Measurements from ENCODE around the gene BZW2.

The BZW2 gene

DNA sequence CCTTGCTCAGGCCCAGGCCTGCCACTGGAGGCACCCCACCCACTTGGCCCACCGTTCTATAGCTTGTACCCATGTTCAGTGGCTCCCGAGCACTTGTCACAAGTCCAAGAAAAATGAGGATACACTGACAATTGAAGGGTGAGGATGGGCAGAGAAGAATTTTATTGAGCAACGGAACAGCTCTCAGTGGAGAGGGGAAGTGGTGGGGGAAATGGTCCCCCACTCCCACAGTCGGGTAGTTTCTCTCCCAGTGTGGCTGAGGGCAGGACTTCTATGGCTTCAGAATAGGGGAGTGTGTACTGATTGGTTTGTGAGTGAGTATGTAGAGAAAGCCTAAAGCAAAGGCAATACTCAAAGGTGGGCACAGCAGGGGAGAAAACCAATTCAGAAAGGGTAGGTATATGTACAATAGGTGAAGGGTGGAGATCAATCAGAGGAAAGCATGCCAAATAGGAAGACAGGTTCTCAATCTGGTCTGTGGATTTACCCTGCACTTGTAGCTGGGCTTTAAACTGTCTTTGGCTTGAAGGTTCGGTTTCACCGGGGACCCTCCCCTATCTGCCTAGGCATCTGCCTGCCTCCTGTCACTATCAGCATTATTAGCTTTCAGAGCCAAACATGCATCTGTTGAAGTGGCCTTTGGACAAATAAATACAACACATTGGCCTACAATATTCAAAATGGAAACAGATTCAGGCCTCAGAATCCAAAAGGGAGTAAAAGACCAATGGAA is 98.7 kb downstream of the BZW2 start:
- H2BK5ac ChIP-seq (ENCODE audit: low read depth, low read length, poor library complexity, severe bottlenecking), result no peak overlapping the region
- no peaks in the 10 kb centered on the region for H3K79me1 ChIP-seq (replicated peaks; ENCODE audit: low read length, poor library complexity, severe bottlenecking)
- no peak overlapping the region for H4K91ac ChIP-seq (ENCODE audit: low read length)
- peak overlapping the region in 1 of 2 experiments; percentile 40 for H2BK12ac ChIP-seq (ENCODE audit: low read length in 2 of 2)
- peak overlapping the region in 1 of 2 experiments; percentile 6 for H3K4ac ChIP-seq (ENCODE audit: low read depth in 1 of 2, low read length in 2 of 2)
- H3K14ac ChIP-seq (ENCODE audit: low read length in 2 of 2), result peak overlapping the region in 1 of 2 experiments; percentile 39
- no peak for DNase-seq
- H2BK15ac ChIP-seq (ENCODE audit: low read depth, poor library complexity, severe bottlenecking), result no peak overlapping the region
- no peaks in the 10 kb centered on the region for H3K27me3 ChIP-seq (ENCODE audit: control insufficient read depth in 1 of 2, insufficient read depth in 1 of 2, low read length in 2 of 2)
- no peak overlapping the region for H2AFZ ChIP-seq (ENCODE audit: low read depth, low read length)
- no peak overlapping the region for H3K27ac ChIP-seq (ENCODE audit: low read length, poor library complexity, severe bottlenecking)
- no peak overlapping the region for H3K4me3 ChIP-seq (ENCODE audit: insufficient read depth in 1 of 2, low read depth in 1 of 2, low read length in 2 of 2)
- no peak overlapping the region for H4K8ac ChIP-seq (ENCODE audit: low read length)
- no peaks in the 10 kb centered on the region for H3K9me3 ChIP-seq (ENCODE audit: control insufficient read depth, low read length)
- H3K36me3 ChIP-seq (ENCODE audit: control insufficient read depth in 1 of 2, insufficient read depth in 2 of 2, low read depth in 1 of 2, low read length in 2 of 2), result no peaks in the 10 kb centered on the region
- no peak overlapping the region for H2AK5ac ChIP-seq (ENCODE audit: low read length, severe bottlenecking)
- no peak overlapping the region for H2BK120ac ChIP-seq (ENCODE audit: low read depth, low read length)
- WGBS, result 93% methylated on average over 6 of the region's 6 CpGs
- peak overlapping the region in 1 of 2 experiments; percentile 1 for H3K18ac ChIP-seq (ENCODE audit: low read depth in 1 of 2, low read length in 2 of 2)
- no peak overlapping the region for H3K23ac ChIP-seq (ENCODE audit: low read length in 2 of 2)
- no peaks in the 10 kb centered on the region for H3K4me1 ChIP-seq (ENCODE audit: control insufficient read depth, insufficient read depth, low read depth, low read length)
- H3K9ac ChIP-seq (ENCODE audit: low read length), result no peak overlapping the region
- no peak overlapping the region for H3K4me2 ChIP-seq (ENCODE audit: low read length, poor library complexity, severe bottlenecking)

DNA sequence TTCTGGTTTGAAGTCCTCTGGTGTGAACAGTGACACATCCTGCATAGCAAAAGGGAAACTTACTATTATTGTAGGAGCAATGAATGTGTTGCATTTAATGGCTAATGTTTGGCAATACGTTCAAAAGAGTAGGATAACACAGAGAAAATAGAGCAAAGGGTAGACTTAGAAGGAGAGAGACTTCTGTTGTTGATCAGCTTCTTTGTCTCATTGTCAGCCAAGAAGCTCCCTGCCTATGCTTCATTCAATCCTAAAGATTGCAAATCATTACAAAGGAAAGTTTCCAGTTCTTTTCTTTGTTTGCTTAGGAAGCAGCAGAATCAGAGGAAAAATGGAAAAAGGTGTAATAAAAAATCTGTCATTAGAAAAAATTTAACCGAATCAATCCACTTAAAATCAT is 99.7 kb downstream of the BZW2 start:
- no peak overlapping the region for H4K8ac ChIP-seq (ENCODE audit: low read length)
- WGBS, result 83% methylated on average over 1 of the region's 2 CpGs
- H2BK12ac ChIP-seq (ENCODE audit: low read length in 2 of 2), result no peak overlapping the region
- no peaks in the 10 kb centered on the region for H3K36me3 ChIP-seq (ENCODE audit: control insufficient read depth in 1 of 2, insufficient read depth in 2 of 2, low read depth in 1 of 2, low read length in 2 of 2)
- H2BK5ac ChIP-seq (ENCODE audit: low read depth, low read length, poor library complexity, severe bottlenecking), result no peak overlapping the region
- no peak overlapping the region for H2BK15ac ChIP-seq (ENCODE audit: low read depth, poor library complexity, severe bottlenecking)
- DNase-seq, result no peak
- no peaks in the 10 kb centered on the region for H3K27me3 ChIP-seq (ENCODE audit: control insufficient read depth in 1 of 2, insufficient read depth in 1 of 2, low read length in 2 of 2)
- H2BK120ac ChIP-seq (ENCODE audit: low read depth, low read length), result no peak overlapping the region
- no peak overlapping the region for H3K9ac ChIP-seq (ENCODE audit: low read length)
- H3K4me2 ChIP-seq (ENCODE audit: low read length, poor library complexity, severe bottlenecking), result no peak overlapping the region
- no peaks in the 10 kb centered on the region for H3K9me3 ChIP-seq (ENCODE audit: control insufficient read depth, low read length)
- no peaks in the 10 kb centered on the region for H3K4me1 ChIP-seq (ENCODE audit: control insufficient read depth, insufficient read depth, low read depth, low read length)
- no peak overlapping the region for H4K91ac ChIP-seq (ENCODE audit: low read length)
- no peaks in the 10 kb centered on the region for H3K79me1 ChIP-seq (replicated peaks; ENCODE audit: low read length, poor library complexity, severe bottlenecking)
- H3K14ac ChIP-seq (ENCODE audit: low read length in 2 of 2), result no peak overlapping the region
- no peak overlapping the region for H3K18ac ChIP-seq (ENCODE audit: low read depth in 1 of 2, low read length in 2 of 2)
- no peak overlapping the region for H2AK5ac ChIP-seq (ENCODE audit: low read length, severe bottlenecking)
- H3K4ac ChIP-seq (ENCODE audit: low read depth in 1 of 2, low read length in 2 of 2), result no peak overlapping the region
- H2AFZ ChIP-seq (ENCODE audit: low read depth, low read length), result no peak overlapping the region
- H3K27ac ChIP-seq (ENCODE audit: low read length, poor library complexity, severe bottlenecking), result no peak overlapping the region
- no peak overlapping the region for H3K23ac ChIP-seq (ENCODE audit: low read length in 2 of 2)
- H3K4me3 ChIP-seq (ENCODE audit: insufficient read depth in 1 of 2, low read depth in 1 of 2, low read length in 2 of 2), result no peak overlapping the region

- Histone ChIP-seq H3K23ac (ENCODE audit: low read length in 2 of 2) (no peak overlapping the region), H3K18ac (ENCODE audit: low read depth in 1 of 2, low read length in 2 of 2) (peak overlapping the region in 1 of 2 experiments; percentile 48), H3K9me3 (ENCODE audit: control insufficient read depth, low read length) (no peaks in the 10 kb centered on the region), H3K27me3 (ENCODE audit: control insufficient read depth in 1 of 2, insufficient read depth in 1 of 2, low read length in 2 of 2) (no peaks in the 10 kb centered on the region), H2AK5ac (ENCODE audit: low read length, severe bottlenecking) (no peak overlapping the region), H2BK5ac (ENCODE audit: low read depth, low read length, poor library complexity, severe bottlenecking) (no peak overlapping the region), H3K4me3 (ENCODE audit: insufficient read depth in 1 of 2, low read depth in 1 of 2, low read length in 2 of 2) (no peak overlapping the region), H3K4me2 (ENCODE audit: low read length, poor library complexity, severe bottlenecking) (no peak overlapping the region), H3K36me3 (ENCODE audit: control insufficient read depth in 1 of 2, insufficient read depth in 2 of 2, low read depth in 1 of 2, low read length in 2 of 2) (no peaks in the 10 kb centered on the region), H2AFZ (ENCODE audit: low read depth, low read length) (no peak overlapping the region), H2BK15ac (ENCODE audit: low read depth, poor library complexity, severe bottlenecking) (no peak overlapping the region), H3K4ac (ENCODE audit: low read depth in 1 of 2, low read length in 2 of 2) (no peak overlapping the region), H2BK120ac (ENCODE audit: low read depth, low read length) (no peak overlapping the region), H3K27ac (ENCODE audit: low read length, poor library complexity, severe bottlenecking) (no peak overlapping the region), H4K91ac (ENCODE audit: low read length) (no peak overlapping the region), H3K9ac (ENCODE audit: low read length) (no peak overlapping the region), H4K8ac (ENCODE audit: low read length) (no peak overlapping the region), H3K14ac (ENCODE audit: low read length in 2 of 2) (peak overlapping the region in 1 of 2 experiments; percentile 55), H3K79me1 (replicated peaks; ENCODE audit: low read length, poor library complexity, severe bottlenecking) (no peaks in the 10 kb centered on the region), H3K4me1 (ENCODE audit: control insufficient read depth, insufficient read depth, low read depth, low read length) (no peaks in the 10 kb centered on the region), H2BK12ac (ENCODE audit: low read length in 2 of 2) (peak overlapping the region in 1 of 2 experiments; percentile 21)
- WGBS, result 84% methylated on average over 1 of the region's 1 CpG
- no peak for DNase-seq
These were observed 101.1 kb downstream of the BZW2 start for GRCh38 chr7:16747102-16747501.

DNA sequence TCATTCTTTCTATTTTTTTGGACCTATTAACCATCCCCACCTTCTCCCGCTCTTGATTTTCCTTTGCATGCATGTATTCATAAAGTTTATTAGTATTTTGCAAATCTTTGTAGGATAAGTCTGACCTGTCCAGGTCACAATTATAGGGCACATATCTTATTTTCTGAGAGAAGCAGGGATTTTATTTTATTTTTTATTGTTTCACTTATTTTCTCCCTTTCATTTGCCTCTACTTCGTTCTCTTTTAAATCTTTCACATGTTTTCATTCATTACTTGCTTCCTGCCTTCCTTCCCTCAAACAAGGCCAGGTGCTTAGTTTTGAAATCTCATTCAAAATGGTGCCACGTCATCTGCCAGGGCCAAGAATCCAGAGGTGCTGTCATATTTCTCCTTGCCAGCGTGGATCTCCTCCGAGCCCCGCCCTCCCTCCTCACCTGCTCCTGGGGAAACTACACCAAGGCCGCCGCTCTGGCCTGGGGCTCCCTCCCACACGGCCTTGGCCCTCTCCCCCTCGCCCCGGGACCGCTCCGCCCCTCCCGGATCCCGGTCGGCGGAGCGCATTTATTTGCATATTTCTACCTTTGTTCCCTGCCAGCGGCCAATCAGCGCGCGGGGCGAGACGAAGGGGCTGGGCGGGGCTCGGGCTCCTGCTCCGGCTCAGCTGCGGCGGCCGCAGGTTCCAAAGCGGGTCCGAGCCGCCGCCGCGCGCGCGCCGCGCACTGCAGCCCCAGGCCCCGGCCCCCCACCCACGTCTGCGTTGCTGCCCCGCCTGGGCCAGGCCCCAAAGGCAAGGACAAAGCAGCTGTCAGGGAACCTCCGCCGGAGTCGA is 107.3 kb downstream of the BZW2 start, which contains the start of gene TSPAN13:
TSPAN13 (plus strand) TSS at position 654 of the 830 bp plus-strand sequence. CDS start 213 bp downstream, outside the sequence.
- Histone ChIP-seq H3K18ac (ENCODE audit: low read depth in 1 of 2, low read length in 2 of 2) (peak within 1 kb of the TSS; percentile 75 to 84), H2AK5ac (ENCODE audit: low read length, severe bottlenecking) (no peak within 1 kb of the TSS), H3K9me3 (ENCODE audit: control insufficient read depth, low read length) (no peaks in the 10 kb centered on the region), H4K8ac (ENCODE audit: low read length) (peak within 1 kb of the TSS; percentile 74), H3K79me1 (replicated peaks; ENCODE audit: low read length, poor library complexity, severe bottlenecking) (no peaks in the 10 kb centered on the region), H3K4me3 (ENCODE audit: insufficient read depth in 1 of 2, low read depth in 1 of 2, low read length in 2 of 2) (peak within 1 kb of the TSS; percentile 78 to 88), H3K27ac (ENCODE audit: low read length, poor library complexity, severe bottlenecking) (no peak within 1 kb of the TSS), H3K36me3 (ENCODE audit: control insufficient read depth in 1 of 2, insufficient read depth in 2 of 2, low read depth in 1 of 2, low read length in 2 of 2) (no peaks in the 10 kb centered on the region), H3K4me2 (ENCODE audit: low read length, poor library complexity, severe bottlenecking) (peak within 1 kb of the TSS; percentile 98), H3K14ac (ENCODE audit: low read length in 2 of 2) (peak within 1 kb of the TSS in 1 of 2 experiments; percentile 86), H3K4me1 (ENCODE audit: control insufficient read depth, insufficient read depth, low read depth, low read length) (peaks cover 2% of the 10 kb centered on the region), H3K9ac (ENCODE audit: low read length) (peak within 1 kb of the TSS; percentile 66), H2BK5ac (ENCODE audit: low read depth, low read length, poor library complexity, severe bottlenecking) (no peak within 1 kb of the TSS), H3K27me3 (ENCODE audit: control insufficient read depth in 1 of 2, insufficient read depth in 1 of 2, low read length in 2 of 2) (peaks cover 0 to 4% of the 10 kb centered on the region in 2 experiments), H2BK15ac (ENCODE audit: low read depth, poor library complexity, severe bottlenecking) (peak within 1 kb of the TSS; percentile 93), H4K91ac (ENCODE audit: low read length) (peak within 1 kb of the TSS; percentile 43), H2BK12ac (ENCODE audit: low read length in 2 of 2) (peak within 1 kb of the TSS; percentile 45 to 60), H3K4ac (ENCODE audit: low read depth in 1 of 2, low read length in 2 of 2) (no peak within 1 kb of the TSS), H2BK120ac (ENCODE audit: low read depth, low read length) (peak within 1 kb of the TSS; percentile 42), H3K23ac (ENCODE audit: low read length in 2 of 2) (peak within 1 kb of the TSS in 1 of 2 experiments; percentile 68), H2AFZ (ENCODE audit: low read depth, low read length) (peak within 1 kb of the TSS; percentile 95)
- peak; percentile 77 for DNase-seq
- 4% methylated on average over 48 of the region's 48 CpGs for WGBS

All from mesenchymal stem cell (in vitro differentiated cells and primary cell).